Measurements from ENCODE around the gene SLC44A5. TPM values are rescaled to one million over a fixed set of nuclear protein-coding genes. Genes with fewer than 3 reads are reported as not detected.

SLC44A5 gene
- total RNA-seq, 2 experiments from 2014 or later = 0.79 to 0.89 TPM

GRCh38 chr1:75334876-75335389, 276.0 kb downstream of the SLC44A5 start:
- POLR2A ChIA-PET = no interaction called here
- no peaks in the 10 kb centered on the region for H3K27me3 Mint-ChIP-seq
- H3K36me3 Mint-ChIP-seq = no peaks in the 10 kb centered on the region
- no peak overlapping the region for H3K27ac Mint-ChIP-seq
- no peak overlapping the region for H3K4me3 Mint-ChIP-seq
- ATAC-seq (ENCODE audit: low read depth) (no peak), DNase-seq (no peak)
- no peaks in the 10 kb centered on the region for H3K9me3 Mint-ChIP-seq
- no peaks in the 10 kb centered on the region for H3K4me1 Mint-ChIP-seq

GRCh38 chr1:75330624-75331023, 280.3 kb downstream of the SLC44A5 start:
- Mint-ChIP-seq H3K36me3 (no peaks in the 10 kb centered on the region), H3K4me1 (no peaks in the 10 kb centered on the region), H3K9me3 (no peaks in the 10 kb centered on the region), H3K27ac (no peak overlapping the region), H3K27me3 (no peaks in the 10 kb centered on the region), H3K4me3 (no peak overlapping the region)
- POLR2A ChIA-PET = no interaction called here
- DNase-seq = no peak
- no peak for ATAC-seq (ENCODE audit: low read depth)

- Mint-ChIP-seq H3K4me1 (no peaks in the 10 kb centered on the region), H3K4me3 (no peak overlapping the region), H3K27ac (no peak overlapping the region), H3K27me3 (no peaks in the 10 kb centered on the region), H3K36me3 (no peaks in the 10 kb centered on the region), H3K9me3 (no peaks in the 10 kb centered on the region)
- DNase-seq = no peak
- ATAC-seq (ENCODE audit: low read depth) = no peak
- POLR2A ChIA-PET = no interaction called here
These were observed 282.2 kb downstream of the SLC44A5 start for GRCh38 chr1:75328691-75329090.

GRCh38 chr1:75327395-75327794, 283.5 kb downstream of the SLC44A5 start:
- H3K4me1 Mint-ChIP-seq = no peaks in the 10 kb centered on the region
- POLR2A ChIA-PET = no interaction called here
- ATAC-seq (ENCODE audit: low read depth) (no peak), DNase-seq (no peak)
- no peak overlapping the region for H3K27ac Mint-ChIP-seq
- no peaks in the 10 kb centered on the region for H3K36me3 Mint-ChIP-seq
- H3K4me3 Mint-ChIP-seq = no peak overlapping the region
- no peaks in the 10 kb centered on the region for H3K27me3 Mint-ChIP-seq
- no peaks in the 10 kb centered on the region for H3K9me3 Mint-ChIP-seq

GRCh38 chr1:75317976-75318375, 292.9 kb downstream of the SLC44A5 start:
- Mint-ChIP-seq H3K4me1 (no peaks in the 10 kb centered on the region), H3K36me3 (no peaks in the 10 kb centered on the region), H3K27ac (no peak overlapping the region), H3K4me3 (no peak overlapping the region), H3K27me3 (no peaks in the 10 kb centered on the region), H3K9me3 (no peaks in the 10 kb centered on the region)
- POLR2A ChIA-PET = no interaction called here
- DNase-seq (no peak), ATAC-seq (ENCODE audit: low read depth) (no peak)

GRCh38 chr1:75316230-75316629, 294.7 kb downstream of the SLC44A5 start:
- no peak overlapping the region for H3K4me3 Mint-ChIP-seq
- H3K27ac Mint-ChIP-seq = no peak overlapping the region
- no peaks in the 10 kb centered on the region for H3K36me3 Mint-ChIP-seq
- H3K9me3 Mint-ChIP-seq = peaks cover 2% of the 10 kb centered on the region
- H3K4me1 Mint-ChIP-seq = no peaks in the 10 kb centered on the region
- H3K27me3 Mint-ChIP-seq = no peaks in the 10 kb centered on the region
- no peak for DNase-seq
- POLR2A ChIA-PET = no interaction called here
- ATAC-seq (ENCODE audit: low read depth) = no peak

GRCh38 chr1:75312620-75313019, 298.3 kb downstream of the SLC44A5 start:
- no peak for DNase-seq
- Mint-ChIP-seq H3K27me3 (no peaks in the 10 kb centered on the region), H3K4me3 (no peak overlapping the region), H3K9me3 (peaks cover 2% of the 10 kb centered on the region), H3K4me1 (peaks cover 2% of the 10 kb centered on the region), H3K27ac (no peak overlapping the region), H3K36me3 (no peaks in the 10 kb centered on the region)
- no peak for ATAC-seq (ENCODE audit: low read depth)
- POLR2A ChIA-PET = no interaction called here

GRCh38 chr1:75310067-75310466, 300.8 kb downstream of the SLC44A5 start:
- Mint-ChIP-seq H3K36me3 (no peaks in the 10 kb centered on the region), H3K4me1 (peaks cover 2% of the 10 kb centered on the region), H3K4me3 (no peak overlapping the region), H3K9me3 (peaks cover 2% of the 10 kb centered on the region), H3K27me3 (no peaks in the 10 kb centered on the region), H3K27ac (no peak overlapping the region)
- ATAC-seq (ENCODE audit: low read depth) = peak; percentile 54
- DNase-seq = no peak
- POLR2A ChIA-PET = no interaction called here

- ATAC-seq (ENCODE audit: low read depth) (no peak), DNase-seq (no peak)
- POLR2A ChIA-PET = no interaction called here
- Mint-ChIP-seq H3K4me3 (no peak overlapping the region), H3K36me3 (no peaks in the 10 kb centered on the region), H3K9me3 (peaks cover 2% of the 10 kb centered on the region), H3K27ac (no peak overlapping the region), H3K4me1 (peaks cover 2% of the 10 kb centered on the region), H3K27me3 (no peaks in the 10 kb centered on the region)
These were observed 302.5 kb downstream of the SLC44A5 start for GRCh38 chr1:75308365-75308764.

- Mint-ChIP-seq H3K4me1 (no peaks in the 10 kb centered on the region), H3K9me3 (no peaks in the 10 kb centered on the region), H3K27ac (no peak overlapping the region), H3K4me3 (no peak overlapping the region), H3K27me3 (no peaks in the 10 kb centered on the region), H3K36me3 (no peaks in the 10 kb centered on the region)
- DNase-seq = no peak
- POLR2A ChIA-PET = no interaction called here
- ATAC-seq (ENCODE audit: low read depth) = no peak
These were observed 305.9 kb downstream of the SLC44A5 start for GRCh38 chr1:75305061-75305460.

- Mint-ChIP-seq H3K9me3 (no peaks in the 10 kb centered on the region), H3K36me3 (no peaks in the 10 kb centered on the region), H3K27me3 (no peaks in the 10 kb centered on the region), H3K27ac (no peak overlapping the region), H3K4me1 (no peaks in the 10 kb centered on the region), H3K4me3 (no peak overlapping the region)
- ATAC-seq (ENCODE audit: low read depth) (no peak), DNase-seq (no peak)
- POLR2A ChIA-PET = no interaction called here
These were observed 317.6 kb downstream of the SLC44A5 start for GRCh38 chr1:75293270-75293669.

- Mint-ChIP-seq H3K9me3 (no peaks in the 10 kb centered on the region), H3K36me3 (no peaks in the 10 kb centered on the region), H3K27me3 (no peaks in the 10 kb centered on the region), H3K27ac (no peak overlapping the region), H3K4me3 (no peak overlapping the region), H3K4me1 (no peaks in the 10 kb centered on the region)
- DNase-seq = no peak
- ATAC-seq (ENCODE audit: low read depth) = no peak
- POLR2A ChIA-PET = no interaction called here
These were observed 318.9 kb downstream of the SLC44A5 start for GRCh38 chr1:75292013-75292412.

GRCh38 chr1:75276385-75276784, 334.5 kb downstream of the SLC44A5 start:
- H3K27ac Mint-ChIP-seq = no peak overlapping the region
- POLR2A ChIA-PET = no interaction called here
- ATAC-seq (ENCODE audit: low read depth) (no peak), DNase-seq (no peak)
- H3K4me1 Mint-ChIP-seq = no peaks in the 10 kb centered on the region
- no peaks in the 10 kb centered on the region for H3K36me3 Mint-ChIP-seq
- no peaks in the 10 kb centered on the region for H3K27me3 Mint-ChIP-seq
- H3K9me3 Mint-ChIP-seq = no peaks in the 10 kb centered on the region
- H3K4me3 Mint-ChIP-seq = no peak overlapping the region

GRCh38 chr1:75275631-75276030, 335.3 kb downstream of the SLC44A5 start:
- H3K4me1 Mint-ChIP-seq = no peaks in the 10 kb centered on the region
- no peak overlapping the region for H3K4me3 Mint-ChIP-seq
- no peaks in the 10 kb centered on the region for H3K36me3 Mint-ChIP-seq
- ATAC-seq (ENCODE audit: low read depth) (no peak), DNase-seq (no peak)
- no peak overlapping the region for H3K27ac Mint-ChIP-seq
- no peaks in the 10 kb centered on the region for H3K27me3 Mint-ChIP-seq
- POLR2A ChIA-PET = no interaction called here
- peaks cover 1% of the 10 kb centered on the region for H3K9me3 Mint-ChIP-seq

GRCh38 chr1:75274920-75275506, 335.9 kb downstream of the SLC44A5 start:
- no peaks in the 10 kb centered on the region for H3K4me1 Mint-ChIP-seq
- no peak overlapping the region for H3K27ac Mint-ChIP-seq
- H3K4me3 Mint-ChIP-seq = no peak overlapping the region
- no peaks in the 10 kb centered on the region for H3K27me3 Mint-ChIP-seq
- POLR2A ChIA-PET = no interaction called here
- H3K9me3 Mint-ChIP-seq = peaks cover 1% of the 10 kb centered on the region
- no peak for DNase-seq
- H3K36me3 Mint-ChIP-seq = no peaks in the 10 kb centered on the region
- ATAC-seq (ENCODE audit: low read depth) = no peak

Measured in activated naive CD8-positive, alpha-beta T cell treated with anti-CD3 and anti-CD28 coated beads, Interleukin-2, amount 10 ng/mL, durations not matched to agents 7 days and 5 days (primary cell).